NCI-H526 (cell line): ENCODE measurements around the gene CDHR3.
A peak's percentile ranks its signal among the peaks of the same experiment; 100 is the strongest.

Experiments used
- DNase-seq, 2 experiments: peaks; one replicate each; lab custom pipeline; 2025; lab: John Stamatoyannopoulos, UW

Gene CDHR3

DNA sequence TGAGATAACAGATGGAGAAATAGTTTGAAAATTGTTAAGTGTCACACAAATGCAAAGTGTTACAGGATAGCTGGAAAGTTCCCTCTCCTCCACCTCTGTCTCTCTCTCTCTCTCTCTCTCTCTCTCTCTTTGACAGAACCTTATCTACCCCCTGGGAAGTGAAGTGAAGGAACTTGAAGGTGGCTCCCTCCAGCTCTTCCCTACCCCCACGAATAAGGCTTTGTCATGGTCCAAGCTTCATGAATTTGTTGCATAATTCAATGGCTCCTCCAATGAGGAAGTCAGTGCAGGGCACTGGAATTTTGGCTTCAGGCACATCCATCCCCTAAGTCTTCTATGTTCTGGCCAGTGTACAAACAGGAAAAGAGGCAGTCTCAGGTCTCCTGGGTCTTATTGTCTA is 66.4 kb downstream of the CDHR3 start:
- no peak for DNase-seq

DNA sequence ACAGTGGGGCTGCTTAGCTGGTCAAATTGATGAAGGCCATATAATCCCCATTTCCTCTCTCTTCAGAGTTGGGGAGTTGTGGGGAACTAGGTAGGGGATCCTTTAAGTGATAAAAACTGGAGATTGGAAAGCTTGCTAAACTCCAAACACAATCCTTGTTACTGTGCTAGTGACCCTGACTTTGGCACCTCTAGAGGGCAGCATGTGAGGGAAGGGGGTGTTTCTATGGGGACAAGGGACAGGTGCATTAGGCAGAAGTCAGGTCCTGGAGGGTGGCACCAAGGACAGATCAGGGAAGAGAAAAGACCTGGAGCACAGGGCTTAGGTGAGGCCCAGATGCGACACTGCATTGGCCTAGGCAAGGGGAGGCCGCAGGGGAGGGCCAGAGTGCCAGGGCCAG is 66.9 kb downstream of the CDHR3 start:
- peak in 1 of 2 experiments; percentile 26 for DNase-seq

DNA sequence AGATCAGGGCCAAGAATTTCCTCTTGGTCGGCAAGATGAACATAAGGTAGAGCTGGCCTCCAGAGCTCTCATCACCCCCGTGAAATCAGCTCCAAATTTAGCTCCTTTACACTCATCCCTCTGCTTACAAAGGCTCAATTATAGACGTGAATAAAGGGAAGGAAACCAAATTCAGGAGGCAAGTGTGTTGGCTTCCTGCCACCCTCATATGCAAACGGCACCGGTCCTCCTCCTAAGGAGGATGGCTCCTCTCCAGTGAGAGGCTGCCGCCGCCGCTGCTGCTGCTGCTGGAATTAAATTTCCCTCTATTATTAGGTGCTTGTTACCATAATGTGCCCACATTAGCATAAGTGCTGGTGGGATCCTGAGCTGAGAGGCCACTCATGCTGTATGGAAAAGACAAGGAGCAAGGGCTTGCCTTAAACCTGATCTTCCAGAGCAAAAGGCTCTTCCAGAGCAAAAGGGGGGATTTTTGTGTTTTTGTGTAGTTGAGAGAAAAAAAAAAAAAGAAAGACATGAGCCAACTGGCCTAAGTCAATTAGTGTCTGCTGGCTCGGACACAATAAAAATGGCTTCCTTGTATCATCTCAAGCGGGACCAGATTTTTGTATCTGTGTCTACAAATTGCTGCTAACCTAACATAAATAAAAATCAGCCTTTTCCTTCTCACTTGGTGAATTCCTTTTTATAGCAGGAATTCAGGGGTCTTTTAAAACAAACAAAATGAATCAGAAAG is 68.4 kb downstream of the CDHR3 start:
- DNase-seq, result peak; percentile 40 to 83

DNA sequence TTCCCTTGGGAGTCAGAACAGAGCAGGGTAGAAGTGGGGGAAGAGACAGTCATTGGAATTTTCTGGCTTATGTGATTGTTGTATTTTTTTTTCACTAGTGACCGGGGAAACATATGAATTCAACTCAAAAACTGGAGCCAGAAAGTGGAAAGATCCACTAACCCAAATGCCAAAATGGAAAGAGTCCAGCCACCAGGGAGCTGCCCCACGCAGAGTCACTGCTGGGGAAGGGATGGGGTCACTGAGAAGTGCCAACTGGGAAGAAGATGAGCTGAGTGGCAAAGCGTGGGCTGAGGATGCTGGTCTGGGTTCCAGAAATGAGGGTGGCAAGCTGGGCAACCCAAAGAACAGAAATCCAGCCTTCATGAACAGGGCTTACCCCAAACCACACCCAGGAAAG is 69.2 kb downstream of the CDHR3 start:
- DNase-seq, result no peak

DNA sequence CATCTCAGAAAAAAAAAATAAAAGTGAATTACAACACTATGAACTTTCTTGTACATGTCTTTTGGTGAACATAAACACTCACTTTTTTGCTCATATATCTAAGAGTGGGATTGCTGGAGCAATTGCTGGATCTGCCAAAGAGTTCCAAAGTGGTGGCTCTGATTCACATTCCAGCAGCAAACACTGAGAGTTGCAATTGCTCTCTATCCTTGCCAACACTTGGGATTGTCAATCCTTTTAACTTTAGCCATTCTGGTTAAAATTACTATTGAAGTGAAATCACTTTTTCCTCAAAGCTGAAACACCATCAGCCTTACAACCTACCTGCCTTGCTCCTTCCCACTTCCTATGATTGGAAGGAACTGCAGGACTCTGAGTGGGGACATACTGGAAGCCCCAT is 70.7 kb downstream of the CDHR3 start:
- DNase-seq, result no peak

DNA sequence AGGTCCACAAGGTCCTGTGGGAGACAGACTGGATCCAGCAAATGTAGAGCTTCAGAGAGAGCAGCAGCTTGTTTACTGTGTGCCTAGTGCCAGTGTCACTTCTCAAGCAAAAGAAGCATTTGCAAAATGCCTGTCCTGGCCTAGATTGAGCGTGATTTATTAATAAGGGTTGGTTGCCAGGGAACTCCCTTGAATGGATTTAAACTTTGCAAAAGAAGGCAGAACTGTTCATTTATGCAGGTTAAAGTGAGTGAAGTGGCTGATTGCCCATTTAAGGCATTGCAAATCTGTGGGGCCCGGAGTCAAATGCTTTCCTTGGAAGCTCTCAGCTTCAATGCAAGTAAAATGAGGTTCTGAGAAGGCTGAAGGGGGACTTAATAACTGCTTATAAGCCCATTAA is 71.3 kb downstream of the CDHR3 start:
- DNase-seq, result no peak

DNA sequence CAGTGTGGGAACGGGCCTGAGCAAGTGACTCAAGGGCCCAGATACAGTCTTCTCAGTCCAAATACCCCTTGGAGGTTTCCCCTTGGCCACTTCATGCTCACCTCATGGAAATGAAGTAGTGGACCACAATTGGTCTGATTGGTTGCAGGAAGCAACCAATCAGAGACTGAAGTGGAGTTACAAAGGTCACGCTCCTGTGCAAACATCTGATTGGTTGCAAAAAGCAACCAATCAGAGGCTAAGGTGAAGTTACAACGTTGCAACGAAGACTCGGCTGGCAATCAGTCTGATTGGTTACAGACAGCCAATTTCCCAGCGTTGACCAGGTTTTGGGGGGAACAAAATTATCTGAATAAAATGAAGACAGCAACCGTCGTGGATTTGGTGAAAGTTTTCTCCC is 72.5 kb downstream of the CDHR3 start:
- no peak for DNase-seq

DNA sequence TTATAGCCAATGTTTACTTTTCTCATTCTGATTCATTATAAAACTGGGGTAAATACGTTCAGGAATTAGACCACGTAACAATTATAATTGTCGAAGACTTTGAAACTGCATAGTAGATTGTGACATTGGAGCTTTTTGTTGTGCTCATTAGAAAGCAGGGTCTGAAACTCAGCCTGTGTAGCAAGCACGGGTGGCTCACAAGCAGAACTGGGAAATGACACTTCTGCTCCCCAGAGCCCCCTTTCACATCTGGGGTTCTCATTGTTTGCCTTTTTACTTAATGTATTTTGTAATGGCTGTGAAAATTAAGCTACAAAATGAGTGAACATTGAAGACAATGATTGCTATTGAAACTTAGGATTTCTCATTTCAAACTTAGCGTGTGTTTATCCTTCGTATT is 72.9 kb downstream of the CDHR3 start:
- no peak for DNase-seq

DNA sequence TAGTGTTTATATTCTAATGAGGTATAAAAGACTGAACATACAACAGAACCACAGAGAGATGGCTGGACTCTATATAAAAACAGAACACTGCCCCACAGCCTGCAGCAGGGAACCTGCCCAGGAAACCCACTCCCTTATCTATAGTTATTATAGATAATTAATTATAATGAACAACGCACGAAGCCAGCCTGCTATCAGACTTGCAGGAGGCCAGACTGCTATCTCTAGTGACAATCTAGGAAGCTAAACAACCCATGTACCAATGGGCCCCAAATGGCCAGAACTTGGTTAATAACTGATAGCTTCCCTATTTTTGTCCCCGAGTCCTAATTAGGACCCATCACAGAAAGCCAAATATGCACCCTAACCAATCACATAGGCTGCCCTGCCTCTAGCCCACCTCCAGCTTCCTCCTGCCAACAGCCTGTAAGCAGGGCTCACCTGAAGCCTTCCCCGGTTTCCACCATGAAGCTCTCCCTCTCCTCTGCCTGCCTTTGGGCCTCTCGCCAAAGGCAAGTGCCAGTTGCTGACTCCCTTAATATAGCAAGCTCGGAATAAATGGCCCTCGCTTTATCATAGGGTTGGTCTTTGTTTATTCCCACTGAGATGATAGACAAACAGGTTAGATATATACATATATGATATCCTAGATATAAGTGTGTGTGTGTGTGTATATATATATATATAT is 74.6 kb downstream of the CDHR3 start:
- DNase-seq, result no peak

DNA sequence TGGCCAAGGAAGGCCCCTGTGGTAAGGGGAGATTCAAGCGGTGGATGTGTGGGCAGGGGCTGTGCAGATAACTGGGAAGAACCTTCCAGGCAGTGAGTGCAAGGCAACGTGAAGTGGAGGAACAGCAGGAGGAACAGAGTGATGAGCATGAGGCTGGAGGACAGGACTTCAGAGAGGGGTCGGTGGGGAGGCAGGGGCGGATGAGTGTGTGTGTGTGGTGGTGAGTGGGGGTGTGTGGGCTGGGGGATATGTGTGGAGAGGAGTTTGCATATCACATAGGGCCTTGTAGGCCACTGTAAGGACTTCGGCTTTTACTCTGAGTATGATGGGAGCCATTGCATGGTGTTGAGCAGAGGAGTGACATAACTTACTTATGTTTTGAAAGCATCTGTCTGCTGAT is 75.2 kb downstream of the CDHR3 start:
- DNase-seq, result no peak

DNA sequence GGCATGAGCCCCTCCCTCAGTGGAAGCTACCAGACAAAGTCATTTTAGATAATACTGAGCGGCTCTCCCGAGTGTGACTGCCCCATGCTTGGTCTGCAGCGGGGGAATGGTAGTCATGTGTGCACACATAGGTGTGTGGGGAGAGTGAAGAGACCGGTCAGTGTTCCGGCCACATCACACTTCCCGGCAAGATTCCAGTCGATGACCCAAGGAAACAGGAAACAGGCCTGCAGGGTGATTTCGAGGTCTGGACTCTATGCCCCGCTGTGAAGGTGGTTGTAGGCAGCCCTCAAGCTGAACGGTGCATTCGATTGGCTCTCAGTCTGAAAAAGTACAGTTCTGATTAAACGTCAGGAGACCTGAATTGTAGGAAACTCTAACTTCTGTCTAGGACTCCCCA is 75.9 kb downstream of the CDHR3 start:
- DNase-seq, result no peak

DNA sequence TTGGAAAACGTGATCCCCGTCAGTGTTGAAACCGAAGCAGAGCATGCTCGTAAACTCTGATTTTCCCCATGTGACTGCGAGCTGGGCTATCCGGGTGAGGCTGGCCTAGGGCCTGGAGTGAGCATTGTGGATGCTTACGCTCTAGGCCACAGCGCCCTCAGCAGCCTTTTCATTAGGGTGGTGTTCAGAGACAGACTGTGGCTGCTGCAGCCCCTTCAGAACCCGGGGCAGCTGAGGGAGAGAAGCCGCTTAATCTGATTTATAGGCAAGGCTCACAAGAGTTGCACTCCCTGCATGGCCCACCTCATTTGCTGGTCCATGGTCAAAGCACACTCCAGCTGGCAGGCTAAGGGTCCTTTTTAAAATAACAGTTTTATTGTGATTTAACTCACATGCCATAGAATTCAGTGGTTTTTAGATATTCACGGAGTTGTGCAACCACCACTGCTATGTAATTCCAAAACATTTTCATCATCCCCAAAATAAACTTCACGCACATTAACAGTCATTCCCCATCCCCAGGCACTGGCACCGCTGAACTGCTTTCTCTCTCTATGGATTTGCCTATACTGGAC is 76.5 kb downstream of the CDHR3 start:
- DNase-seq, result no peak

DNA sequence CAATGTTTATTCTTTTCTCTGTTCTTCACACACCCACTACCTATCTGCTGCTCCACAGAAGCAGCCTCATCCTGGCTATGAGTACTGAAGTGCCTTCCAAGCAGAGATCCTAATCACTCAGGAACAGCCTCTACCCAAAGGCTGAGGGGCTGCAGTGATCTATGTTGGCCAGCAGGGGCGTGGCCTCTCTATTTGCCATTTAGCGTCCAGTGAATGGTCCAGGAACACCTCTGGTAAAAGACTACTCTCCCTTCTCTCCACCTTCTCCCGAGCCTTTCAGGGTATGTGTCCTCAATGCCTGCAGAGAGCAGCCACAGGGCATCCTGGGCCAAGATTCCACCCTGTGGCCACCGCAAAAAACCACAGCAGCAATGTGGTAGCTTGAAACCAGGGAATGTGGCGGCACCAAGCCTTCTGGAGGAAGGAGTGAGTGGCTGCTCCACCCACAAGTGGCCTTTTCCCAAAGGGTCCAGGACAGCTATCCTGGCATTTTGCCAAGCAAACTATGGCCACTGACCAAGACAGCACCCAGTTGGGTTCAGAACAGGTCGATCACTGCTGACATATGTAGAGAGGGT is 78.2 kb downstream of the CDHR3 start:
- DNase-seq, result peak; percentile 21 to 83

DNA sequence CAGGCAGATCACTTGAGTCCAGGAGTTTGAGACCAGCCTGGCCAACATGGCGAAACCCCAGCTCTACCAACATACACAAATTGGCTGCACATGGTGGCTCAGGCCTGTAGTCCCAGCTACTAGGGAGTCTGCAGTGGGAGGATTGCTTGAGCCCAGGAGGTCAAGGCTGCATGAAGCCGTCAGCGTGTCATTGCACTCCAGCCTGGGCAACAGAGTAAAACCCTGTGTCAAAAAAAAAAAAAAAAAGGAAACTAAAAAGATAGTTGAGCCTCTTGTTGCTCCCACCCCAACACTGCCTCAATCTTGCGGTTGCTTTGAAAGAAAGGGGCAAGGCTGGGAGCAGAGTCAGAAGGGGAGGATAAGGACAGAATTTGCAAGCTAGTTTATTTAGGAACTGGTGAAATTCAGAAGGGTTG is 79.1 kb downstream of the CDHR3 start:
- no peak for DNase-seq

DNA sequence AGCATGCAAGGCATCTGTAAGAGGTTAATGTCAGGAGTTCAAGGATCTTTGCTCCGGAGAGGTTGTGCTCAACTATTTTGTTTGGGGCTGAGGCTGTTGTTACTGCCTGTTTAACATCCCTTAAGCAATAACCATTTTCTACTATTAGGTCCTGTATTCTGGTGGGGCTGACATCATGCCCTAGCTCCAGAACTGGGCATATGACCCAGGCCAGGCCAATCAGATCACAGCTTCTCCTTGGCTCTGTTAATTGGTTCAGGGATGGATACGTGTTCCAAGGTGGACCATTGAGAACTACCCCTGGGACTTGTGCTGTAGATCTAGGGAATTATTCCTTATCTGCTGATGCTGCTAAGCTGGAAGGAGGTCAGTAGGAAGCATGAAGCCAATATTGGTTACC is 82.1 kb downstream of the CDHR3 start:
- no peak for DNase-seq

DNA sequence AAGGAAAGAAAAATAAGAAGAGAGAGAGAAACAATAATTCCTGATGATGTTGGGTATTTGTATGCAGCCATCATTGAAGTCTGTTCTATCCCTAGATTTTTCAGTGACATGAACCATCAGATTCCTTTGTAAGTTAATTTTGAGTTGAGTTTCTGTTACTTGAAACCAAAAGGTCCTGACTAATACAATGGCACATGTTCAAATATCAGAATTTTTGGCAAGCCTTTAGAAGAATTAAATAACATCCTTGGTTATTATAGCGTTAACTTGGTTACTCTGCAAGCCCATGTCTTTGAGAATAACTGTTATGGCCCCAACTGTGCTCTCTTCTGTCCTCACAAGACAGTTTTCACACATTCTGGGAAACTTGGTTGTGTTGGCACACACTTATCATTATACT is 82.5 kb downstream of the CDHR3 start:
- no peak for DNase-seq

DNA sequence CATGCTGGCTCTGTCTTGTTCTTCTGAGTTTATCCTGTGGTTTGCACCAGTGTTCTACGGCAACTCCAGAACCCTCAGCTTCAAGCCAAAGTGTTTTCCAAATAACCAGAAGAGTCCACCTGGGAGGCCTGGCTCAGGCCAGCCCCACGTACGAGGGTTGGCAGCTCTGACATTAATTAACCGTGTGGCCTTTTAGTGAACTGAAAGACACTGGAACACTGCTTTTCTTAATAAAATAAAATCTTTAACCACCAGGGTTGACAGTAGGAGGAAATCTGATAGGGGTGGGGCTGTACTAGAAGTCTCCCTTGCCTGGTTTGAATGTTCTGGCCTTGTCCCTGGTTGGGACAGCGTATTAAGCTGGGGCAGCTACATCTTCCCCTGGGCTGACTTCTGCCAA is 84.1 kb downstream of the CDHR3 start:
- DNase-seq, result no peak

DNA sequence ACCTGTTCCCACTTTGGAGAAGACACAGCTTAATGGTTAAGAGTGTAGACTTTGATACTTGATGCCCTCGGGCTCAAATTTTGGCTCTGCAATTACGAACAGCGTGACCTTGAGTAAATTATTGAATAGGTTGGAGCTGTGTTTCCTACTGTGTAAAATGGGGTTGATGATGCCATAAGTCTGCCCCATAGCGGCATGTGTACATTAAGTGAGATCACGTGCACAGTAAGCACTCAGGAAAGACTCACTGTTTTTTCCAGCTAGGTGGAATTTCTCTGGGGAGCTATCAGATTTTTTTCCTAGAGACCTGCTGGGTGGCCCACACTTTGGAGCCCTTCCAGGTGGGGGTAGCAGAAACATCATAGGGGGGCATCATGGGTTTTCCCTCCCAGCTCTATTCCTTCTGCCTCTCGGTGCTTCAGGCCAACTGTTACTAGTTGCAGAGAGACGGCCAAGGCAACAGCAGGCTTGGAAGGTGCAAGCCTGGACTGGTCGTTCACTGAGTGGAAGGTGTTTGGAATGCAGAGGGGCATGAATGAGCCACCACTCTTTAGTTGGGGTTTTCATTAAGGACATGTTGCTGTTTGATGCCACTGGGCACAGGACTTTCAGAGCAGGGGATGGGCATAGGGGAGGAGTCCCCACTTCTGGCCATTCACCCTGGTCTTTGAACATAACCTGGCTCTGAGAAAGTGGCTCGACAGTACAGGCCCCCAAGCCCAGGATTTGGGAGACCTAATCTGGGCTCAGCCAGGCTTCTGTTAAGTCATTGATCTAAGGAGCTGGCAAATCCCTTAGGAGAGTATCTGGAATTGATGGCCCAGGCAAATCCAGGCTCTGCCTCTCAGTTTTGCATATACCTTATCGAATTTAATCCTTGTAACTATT is 85.0 kb downstream of the CDHR3 start:
- no peak for DNase-seq

DNA sequence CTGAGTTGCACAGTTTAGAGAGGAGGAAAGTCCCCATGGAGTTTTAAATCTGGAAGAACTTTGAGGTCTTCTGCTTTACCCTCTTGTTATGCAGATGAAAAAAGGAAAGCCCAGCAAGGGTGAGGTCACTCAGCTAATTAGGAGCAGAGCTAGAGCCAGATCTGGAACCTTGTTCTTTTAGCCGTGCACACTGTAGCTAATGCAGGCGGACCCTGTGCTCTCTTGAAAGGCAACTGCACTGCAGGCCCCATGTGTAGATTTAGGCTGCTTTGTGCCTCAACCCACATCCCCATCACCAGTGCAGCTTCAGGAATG is 85.6 kb downstream of the CDHR3 start:
- DNase-seq, result no peak

DNA sequence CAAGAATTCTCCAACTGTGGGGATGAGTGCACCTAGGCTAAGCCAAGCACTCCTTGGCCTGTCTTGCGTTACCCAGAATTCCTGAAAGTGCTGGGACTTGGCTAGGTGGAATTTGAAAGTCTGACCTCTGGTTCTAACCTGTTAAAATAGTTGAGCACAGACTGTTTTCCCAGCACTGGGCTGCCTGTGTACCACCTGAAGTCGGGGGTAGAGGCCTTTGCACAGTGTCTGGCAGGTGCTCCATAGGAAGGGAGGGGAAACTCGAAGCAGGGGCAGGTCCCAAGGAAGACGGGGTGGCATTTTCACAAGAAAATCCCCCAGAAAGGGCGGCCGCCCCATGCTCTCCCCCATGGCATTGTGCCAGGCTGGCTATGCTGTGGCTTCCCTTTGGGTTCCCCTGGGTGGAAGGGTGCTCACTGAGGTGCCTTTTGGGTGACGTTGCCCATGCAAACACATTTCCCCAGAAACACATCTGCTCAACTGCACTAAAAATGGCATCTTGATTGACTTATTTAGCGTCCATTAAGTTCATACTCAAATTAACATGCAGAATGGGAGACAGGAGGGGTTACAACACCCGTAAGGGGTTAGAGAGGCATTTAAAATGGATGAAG is 86.2 kb downstream of the CDHR3 start:
- DNase-seq, result no peak

DNA sequence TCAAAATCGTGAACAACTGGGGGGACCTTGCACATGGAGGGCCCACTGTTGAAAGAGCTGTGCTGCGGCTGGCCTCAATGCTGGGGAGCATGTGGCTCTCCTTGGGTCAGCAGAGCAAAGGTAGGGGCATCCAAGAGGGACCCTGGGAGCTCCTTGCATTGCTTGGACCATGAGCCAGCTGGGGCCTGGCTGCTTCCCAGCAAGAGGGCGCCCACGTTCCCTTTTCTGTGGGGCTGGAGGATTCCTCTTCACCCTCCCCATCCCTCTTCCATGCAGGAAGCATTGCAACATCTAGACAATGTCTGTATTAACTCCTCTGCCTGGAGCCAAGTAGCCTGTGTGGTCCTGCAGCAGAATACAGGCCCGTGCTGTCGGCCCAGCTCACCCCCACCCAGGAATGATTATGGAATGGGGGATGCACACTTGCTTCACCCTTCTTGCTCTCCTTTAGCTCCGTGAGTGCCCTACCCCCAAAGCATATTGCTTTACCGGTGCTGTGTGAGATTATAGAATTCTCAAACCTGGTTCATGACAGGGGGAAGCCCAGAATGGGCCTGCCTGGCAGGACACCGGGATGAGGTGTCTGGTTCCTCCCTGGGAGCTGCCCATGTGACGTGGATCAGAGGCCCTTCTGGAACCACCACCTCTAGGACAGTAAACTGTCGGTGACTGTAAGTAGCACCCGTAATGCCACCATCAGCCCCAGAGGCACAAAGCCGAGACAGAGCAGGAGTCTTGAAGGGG is 87.1 kb downstream of the CDHR3 start:
- peak in 1 of 2 experiments; percentile 21 for DNase-seq
